IPS DF 19.7 (cell line): Measurements from ENCODE around the gene VPREB3.
"Not testable (repeated sequence)": the region's sequence is repeated elsewhere in the genome, so short reads cannot be mapped to it uniquely, and the experiment has no call there.

Experiments used
- DNase-seq: peaks from one replicate; pipeline ENCODE4 v3.0.0-alpha.2; 2013; ENCODE audit warnings: low read depth, low spot score

The VPREB3 gene

DNA sequence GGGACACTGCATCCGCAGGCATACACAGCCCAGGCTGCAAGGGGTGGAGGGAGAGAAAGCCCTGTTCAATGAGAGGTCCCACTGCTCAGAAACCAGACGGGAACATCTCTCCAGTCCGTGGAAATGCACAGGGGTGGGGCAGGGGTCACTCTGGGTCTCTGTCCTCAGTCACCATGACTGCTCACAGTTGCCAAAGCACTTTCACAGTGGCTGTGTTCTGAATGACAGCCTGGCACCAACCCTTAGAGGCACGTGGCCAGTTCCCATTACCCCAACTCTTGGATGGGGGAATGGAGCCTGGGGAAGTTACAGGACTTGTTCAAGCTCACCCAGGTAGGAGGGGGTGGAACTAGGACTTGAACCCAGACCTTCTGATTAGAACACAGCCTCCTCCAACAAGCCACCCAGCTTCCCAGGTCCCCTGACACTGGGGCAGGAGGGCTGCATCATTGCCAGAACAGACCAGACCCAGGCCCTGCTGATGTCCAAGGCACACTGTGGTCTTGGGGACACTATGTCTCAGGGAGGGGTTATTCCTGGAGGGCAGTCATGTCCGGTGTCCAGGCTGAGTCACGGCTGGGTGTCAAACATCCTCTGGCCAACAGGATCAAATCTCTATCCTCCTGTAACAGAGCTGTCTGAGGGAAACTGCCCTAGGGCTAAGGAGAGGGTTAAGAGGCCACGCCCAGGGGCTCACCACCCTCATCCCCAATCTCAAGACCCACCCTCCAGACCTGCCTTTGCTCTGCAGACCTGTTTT is 11.5 kb downstream of the VPREB3 start:
- no peak for DNase-seq

DNA sequence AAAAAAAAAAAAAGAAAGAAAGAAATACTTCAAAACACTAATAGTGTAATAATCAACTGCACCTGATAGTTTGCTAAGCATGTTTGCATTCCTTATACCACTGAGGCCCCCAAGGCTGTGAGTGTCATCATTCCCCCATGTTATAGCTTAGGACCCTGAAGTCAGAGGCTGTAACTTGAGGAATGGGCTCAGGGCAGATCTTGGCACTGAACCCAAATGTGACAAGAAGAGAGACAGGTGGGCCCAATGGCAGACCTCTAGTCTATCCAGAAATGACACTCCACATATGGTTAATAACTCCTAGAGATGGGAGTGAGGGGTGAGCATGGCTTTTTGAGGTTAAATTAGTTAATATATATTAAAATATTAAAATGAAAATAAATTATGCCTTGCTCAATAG is 16.5 kb downstream of the VPREB3 start:
- DNase-seq: no peak

DNA sequence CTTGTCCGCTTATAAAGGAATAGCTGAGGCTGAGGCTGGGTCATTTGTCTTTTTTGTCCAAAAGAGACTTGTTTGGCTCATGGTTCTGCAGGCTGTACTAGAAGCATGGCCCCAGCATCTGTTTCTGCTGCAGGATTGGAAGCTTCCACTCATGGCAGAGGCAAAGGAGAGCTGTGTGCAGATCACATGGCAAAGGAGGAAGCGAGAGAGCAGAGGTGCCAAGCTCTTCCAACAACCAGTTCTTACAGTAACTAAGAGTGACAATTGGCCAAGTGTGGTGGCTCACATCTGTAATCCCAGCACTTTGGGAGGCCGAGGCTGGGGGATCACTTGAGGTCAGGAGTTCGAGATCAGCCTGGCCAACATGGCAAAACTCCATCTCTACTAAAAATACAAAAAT is 26.1 kb downstream of the VPREB3 start:
- not testable (repeated sequence) for DNase-seq

DNA sequence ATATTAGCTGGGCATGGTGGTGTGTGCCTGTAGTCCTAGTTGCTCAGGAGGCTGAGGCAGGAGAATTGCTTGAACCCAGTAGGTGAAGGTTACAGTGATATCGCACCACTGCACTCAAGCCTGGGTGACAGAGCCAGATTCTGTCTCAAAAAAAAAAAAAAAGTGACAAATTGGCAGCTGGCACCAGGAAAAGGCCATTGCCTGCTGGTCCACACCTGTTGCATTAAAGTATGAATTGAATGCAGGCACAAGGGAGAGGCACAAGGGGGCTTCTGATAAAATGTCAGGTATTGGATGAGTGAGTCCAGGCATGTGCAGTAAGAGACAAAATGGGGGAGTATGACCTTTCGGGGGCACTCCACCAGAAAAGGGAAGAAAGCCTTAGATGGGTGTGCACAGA is 31.5 kb downstream of the VPREB3 start:
- no peak for DNase-seq

DNA sequence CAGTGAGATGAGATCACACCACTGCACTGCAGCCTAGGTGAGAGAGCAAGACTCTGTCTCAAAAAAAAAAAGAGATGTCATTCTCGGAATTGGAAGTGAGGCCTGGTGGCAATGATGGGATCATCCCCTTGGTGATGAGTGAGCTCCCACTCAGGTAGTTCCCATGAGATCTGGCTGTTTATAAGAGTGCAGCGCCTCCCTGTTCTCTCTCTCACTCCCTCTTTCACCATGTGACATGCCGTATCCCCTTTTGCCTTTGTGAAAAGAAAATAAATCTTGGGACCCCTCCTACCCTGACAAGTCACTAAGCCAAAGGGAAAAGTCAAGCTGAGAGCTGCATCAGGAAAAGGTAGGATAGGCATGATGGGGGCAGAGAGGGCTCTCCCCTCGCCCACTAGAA is 32.1 kb downstream of the VPREB3 start:
- no peak for DNase-seq

DNA sequence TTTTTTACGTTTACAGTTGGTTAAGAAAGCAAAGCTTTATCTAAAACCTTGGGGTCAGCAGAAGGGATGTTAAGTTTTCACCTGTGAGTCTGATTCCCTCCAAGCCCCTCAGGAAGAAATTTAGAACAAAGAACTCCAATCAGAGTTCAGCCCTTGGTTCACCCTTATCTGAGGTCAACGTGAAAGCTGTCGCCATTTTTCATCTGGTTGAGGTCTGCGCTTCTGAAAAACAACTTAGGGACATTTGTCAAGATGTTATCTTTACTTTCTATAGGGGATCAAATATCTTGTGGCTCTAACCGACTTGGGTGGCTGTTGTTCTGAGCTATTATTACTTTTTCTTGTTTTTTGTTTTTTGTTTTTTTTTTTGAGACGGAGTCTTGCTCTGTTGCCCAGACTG is 33.4 kb downstream of the VPREB3 start:
- no peak for DNase-seq

DNA sequence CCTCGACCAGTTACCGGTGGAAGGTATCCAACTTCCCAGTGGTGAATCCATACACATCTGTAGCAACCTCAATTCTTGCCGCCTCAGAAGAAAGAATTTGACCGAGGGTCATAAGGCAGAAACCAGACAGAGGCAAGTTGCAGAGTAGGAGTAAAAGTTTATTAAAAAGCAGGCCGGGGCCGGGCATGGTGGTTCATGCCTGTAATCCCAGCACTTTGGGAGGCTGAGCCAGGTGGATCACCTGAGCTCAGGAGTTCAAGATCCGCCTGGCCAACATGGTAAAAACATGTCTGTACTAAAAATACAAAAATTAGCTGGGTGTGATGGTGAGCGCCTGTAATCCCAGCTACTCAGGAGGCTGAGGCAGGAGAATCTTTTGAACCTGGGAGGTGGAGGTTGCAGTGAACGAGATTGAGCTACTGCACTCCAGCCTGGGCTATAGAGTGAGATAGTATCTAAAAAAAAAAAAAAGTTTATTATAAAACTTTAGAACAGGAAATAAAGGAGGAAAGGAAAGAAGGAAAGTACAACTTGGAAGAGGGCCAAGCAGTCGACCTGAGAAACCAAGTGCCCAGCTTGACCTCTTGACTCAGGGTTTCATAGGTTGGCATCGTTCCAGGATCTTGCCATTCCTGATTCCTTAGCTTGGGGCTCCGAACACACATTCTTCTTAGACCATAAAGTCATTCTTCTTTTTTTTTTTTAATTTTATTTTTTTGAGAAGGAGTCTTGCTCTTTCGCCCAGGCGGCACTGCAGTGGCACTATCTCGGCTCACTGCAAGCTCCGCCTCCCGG is 35.7 kb downstream of the VPREB3 start:
- no peak for DNase-seq

DNA sequence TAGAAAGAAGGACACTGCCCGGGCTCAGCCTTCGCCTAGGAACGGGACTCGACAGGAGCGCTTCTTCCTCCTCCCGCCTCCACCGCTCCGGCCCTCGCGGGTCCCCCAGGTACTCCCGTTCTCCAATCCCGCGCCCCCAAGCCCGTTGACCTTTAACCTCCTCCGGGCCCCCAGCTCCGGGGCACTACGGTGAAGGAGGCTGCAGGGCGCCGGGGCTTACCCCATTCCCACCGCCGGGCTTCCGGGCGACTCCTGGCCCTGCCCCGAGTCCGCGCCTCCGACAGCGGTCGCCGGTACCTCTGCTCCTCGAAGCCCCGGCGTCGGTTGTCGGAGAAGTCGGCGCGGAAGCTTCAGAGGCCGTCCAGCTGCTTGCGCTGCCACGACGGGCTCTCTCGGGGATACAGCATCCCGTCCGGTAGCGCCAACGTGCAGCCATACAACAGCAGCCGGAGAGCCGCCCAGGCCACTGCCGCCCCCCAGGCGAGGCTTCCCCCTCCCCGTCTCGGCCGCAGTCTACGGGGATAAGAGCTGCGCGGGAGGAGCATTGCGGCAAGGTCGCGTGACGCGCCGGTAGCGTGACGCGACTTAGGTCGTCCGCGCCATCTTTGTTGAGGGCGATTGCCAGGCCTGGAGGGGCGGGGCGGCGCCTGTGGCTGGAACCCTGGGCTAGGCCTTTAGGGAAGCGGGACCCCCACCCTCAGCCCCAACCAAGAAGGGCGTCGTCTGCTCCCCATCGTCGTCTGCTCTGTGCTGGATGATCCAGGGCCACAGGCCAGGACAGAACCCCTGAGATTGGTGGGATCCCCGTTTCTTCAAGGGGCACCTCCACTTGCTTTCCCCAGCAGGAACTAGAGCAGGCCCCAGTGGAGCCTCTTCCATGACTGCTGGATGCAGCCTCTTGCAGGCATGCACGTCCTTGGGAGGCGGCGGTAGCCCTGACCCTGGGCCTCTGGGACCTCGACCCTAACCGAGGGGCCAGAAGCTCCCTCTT is 37.1 kb downstream of the VPREB3 start:
- peak; percentile 54 for DNase-seq

DNA sequence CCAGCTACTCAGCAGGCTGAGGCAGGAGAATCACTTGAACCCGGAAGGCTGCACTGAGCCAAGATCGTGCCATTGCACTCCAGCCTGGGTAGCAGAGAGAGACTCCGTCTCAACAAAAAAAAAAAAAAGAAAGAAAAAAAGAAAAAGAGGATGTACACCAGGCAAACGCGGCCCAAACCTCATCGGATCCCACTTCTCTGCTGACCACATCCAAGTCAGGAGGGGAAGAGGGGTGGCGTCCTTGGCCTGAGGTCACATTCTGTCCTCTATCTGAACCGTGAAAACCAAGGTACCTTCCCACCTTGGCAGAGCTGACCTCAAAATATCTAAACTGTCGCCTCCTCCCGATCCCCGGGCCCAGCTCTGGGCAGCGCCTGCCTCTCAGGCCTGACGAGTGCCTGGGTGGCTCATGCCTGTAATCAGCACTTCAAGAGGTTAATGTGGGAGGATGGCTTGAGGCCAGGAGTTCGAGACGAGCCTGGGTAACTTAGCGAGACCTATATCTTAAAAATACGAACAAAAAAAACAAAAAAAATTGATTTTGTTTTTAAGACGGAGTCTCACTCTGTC is 38.3 kb downstream of the VPREB3 start:
- no peak for DNase-seq

DNA sequence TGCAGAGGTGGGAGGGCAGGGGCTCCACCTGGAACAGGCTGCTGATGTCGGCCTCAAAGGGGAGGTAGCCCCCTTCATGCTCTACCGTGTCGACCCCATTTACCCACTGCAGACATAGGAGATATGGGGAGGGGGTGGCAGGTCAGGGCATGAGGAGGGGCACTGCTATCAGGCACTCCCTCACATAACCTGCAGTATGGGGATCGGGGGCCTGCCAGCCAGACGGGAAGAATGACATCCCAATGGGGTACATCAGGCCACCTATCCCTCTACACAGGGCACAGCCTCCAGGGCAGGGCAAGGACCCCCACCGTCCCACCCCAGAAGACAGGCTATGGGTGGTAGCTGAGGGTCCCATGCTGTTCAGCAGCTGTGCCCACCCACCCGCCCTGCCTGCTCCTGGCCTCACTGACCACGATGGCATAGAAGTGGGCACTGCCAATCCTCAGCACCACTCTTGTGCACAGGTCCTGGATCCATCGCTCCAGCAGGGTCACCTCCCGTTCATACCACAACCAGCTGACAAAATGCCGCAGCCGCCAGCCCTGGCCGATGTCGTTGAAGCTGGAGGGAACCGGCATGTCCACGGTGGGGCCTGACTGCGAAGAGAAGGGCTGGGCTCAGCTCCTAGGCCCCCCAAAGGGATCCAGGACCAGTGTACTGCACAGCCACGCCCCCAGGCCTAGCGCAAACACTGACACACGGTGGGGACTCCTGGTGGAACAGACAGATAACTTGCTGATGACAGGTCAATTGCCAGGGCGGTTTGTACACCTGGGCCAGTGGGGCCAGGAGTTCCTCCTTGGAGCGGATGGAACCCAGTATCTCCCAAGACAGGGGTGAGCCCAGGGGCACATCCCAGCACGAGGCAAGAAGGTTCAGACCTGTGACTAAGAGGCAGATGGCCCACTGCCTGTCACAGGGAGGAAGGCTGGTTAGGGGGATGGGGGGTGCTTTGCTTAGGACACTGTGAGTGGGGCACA is 39.3 kb downstream of the VPREB3 start:
- no peak for DNase-seq

DNA sequence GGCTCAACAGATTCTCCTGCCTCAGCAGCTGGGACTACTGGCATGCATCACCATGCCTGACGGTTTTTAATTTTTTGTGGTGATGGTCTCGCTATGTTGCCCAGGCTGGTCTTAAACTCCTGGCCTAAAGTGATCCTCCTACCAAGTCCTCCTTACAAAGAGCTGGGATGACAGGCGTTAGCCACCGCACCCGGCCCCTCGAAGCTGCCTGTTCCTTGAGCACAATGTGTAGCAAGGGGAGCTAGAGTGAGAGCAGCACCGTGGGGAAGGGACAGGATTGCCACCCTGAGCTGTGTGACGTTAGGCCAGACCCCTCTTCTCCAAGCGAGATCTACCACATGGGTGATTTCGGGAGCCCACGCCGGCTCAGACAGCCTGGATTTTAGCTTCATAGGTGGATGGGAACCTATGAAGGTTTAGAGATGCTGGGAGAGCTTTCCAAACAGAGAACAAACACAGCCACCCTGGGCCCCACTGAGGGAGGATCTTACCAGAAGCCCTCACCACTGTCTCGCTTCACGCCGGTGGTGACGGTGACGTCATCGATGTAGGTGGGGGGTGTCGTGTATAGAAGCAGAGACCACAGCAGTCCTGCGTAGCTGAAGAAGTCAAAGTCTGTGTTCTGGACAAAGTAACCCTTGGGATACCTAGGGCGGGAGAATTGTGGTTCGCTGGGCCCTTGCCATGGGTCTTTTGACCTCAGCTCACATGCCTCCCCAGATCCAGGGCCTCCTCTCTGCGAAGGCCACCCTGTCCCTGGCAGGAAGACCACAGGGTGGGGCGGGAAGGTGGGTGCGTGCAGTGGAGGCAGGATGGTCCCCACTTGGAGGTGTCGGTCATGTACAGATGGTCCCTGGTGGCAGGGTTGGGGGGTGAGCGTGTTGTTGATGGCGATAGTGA is 40.3 kb downstream of the VPREB3 start:
- DNase-seq: no peak

DNA sequence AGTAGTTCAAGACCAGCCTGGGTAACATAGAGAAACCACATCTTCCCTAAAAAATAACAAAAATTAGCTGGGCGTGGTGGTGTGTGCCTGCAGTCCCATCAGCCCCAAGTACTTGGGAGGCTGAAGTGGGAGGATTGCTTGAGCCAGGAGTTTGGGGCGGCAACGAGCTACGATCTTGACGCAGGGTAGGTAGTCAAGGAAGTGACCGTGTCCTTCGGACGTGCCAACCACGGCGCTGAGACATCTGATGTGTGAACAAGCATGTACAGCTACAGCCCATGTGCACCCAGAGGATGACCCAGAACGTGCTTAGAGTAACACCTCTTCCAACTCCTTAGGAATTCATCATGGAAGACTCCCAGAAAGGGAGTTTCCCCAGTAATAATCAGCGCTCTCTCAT is 42.0 kb downstream of the VPREB3 start:
- no peak for DNase-seq

DNA sequence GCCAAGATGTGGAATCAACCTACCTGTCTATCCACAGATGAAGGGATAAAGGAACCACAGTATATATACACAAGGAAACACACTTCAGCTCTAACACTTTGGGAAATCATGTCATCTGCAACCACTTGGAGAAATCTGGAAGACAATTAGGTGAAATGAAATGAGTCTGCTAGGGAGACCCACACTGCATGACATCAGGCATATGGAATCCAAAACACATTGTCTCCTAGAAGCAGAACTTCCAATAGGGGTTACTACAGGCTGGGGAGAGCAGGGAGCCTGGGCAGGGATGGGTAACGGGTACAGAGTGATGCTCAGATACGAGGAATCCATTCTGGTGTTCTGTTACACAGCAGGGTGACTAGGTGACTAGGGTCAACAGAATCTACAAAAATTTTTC is 45.1 kb downstream of the VPREB3 start:
- DNase-seq: no peak

DNA sequence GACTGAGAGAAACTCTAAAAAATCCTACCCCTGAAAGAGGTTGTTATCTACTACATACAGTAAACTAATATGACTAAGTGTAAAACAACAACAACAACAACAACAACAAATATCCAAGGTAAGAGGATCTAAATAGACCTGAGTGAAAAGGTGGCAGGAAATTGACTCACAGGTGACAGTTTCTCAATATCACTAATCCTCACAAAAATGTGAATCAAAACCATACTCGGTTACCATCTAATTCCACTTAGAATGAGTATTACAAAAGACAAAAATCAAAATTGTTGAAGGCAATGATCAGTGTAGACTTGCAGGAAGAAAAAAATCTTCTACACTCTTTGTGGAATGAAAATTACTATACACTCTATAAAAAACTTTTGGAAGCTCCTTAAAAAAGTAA is 46.0 kb downstream of the VPREB3 start:
- DNase-seq: no peak

DNA sequence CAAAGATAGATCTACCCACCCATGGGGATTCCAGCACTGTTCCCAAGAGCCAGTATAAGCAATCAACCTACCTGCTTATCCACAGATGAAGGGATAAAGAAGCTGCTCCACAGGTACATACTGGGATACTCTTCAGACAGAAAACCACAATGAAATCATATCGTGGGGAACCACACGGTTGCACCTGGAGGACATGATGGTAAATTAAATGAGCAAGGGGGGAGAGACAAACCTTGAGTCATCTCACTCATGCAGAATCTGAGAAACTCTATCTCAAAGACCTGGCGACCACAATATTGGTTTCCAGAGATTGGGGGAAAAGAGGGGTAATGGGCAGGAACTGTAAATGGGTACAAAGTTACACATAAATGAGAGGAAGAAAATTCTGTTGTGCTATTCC is 48.9 kb downstream of the VPREB3 start:
- no peak for DNase-seq

DNA sequence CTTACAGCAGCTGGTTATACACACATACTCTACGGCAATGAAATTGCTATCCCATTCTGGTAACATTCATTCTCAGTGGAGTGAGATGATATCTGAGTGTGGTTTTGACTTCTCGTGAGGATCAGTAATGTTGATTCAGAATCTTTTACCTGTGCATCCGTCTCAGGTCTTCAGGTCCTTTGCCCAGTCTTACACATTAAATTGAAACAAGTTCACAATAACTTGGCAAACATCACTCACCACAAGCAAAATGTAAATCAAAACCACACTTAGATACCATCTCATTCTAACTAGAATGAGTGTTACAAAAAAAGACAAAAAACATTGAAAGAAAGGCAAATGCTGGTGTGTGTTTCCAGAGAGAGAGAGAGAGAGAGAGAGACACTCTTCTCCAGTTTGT is 49.4 kb downstream of the VPREB3 start:
- DNase-seq: no peak

DNA sequence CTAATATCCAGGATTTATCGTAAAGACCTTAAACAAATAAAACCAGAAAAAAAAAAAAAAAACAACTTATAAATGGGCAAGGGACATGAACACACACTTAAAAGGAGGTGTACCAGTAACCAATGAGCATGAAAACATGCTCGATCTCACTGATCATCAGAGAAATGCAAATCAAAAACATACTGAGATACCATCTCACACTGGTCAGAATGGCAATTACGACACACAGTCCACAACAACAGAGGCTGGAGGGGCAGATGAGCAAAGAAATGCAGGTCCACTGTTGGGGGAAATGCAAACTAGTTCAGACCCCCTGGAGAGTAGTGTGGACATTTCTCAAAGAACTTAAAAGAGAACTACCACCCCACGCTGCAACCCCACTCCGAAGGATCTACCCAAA is 50.2 kb downstream of the VPREB3 start:
- DNase-seq: no peak
